ENCODE measurements around the gene AIF1. TPM values are rescaled to one million over a fixed set of nuclear protein-coding genes. Genes with fewer than 3 reads are reported as not detected.

AIF1 gene
- polyA plus RNA-seq, 12 donors = 12.8 to 39.9 (median 18.8) TPM; not detected in 1

- no peak for DNase-seq
These were observed 24.0 kb downstream of the AIF1 start for GRCh38 chr6:31639043-31639442.

- no peak for DNase-seq
These were observed 24.4 kb downstream of the AIF1 start for GRCh38 chr6:31639449-31639861.

GRCh38 chr6:31640612-31641011, 25.6 kb downstream of the AIF1 start:
- no peak for DNase-seq

- no peak for DNase-seq
These were observed 26.3 kb downstream of the AIF1 start for GRCh38 chr6:31641370-31641769.

- DNase-seq = no peak
These were observed 27.9 kb downstream of the AIF1 start for GRCh38 chr6:31642798-31643570.

GRCh38 chr6:31643818-31644454, 28.9 kb downstream of the AIF1 start:
- no peak for DNase-seq

- DNase-seq = no peak
These were observed 30.3 kb downstream of the AIF1 start for GRCh38 chr6:31645325-31645724.

- no peak for DNase-seq
These were observed 36.7 kb downstream of the AIF1 start for GRCh38 chr6:31651602-31652191.

- DNase-seq = no peak
These were observed 38.1 kb downstream of the AIF1 start for GRCh38 chr6:31652925-31653724.

GRCh38 chr6:31654574-31655348, 39.7 kb downstream of the AIF1 start:
- DNase-seq = no peak

- DNase-seq = no peak
These were observed 40.6 kb downstream of the AIF1 start, which contains the start of gene APOM for GRCh38 chr6:31655349-31656237. APOM (plus strand) TSS chr6:31655894; CDS start chr6:31655967, 73 bp downstream.

GRCh38 chr6:31657406-31658157, 42.5 kb downstream of the AIF1 start:
- DNase-seq = no peak

- DNase-seq = no peak
These were observed 43.2 kb downstream of the AIF1 start for GRCh38 chr6:31658158-31658688.

GRCh38 chr6:31658983-31659648, 44.1 kb downstream of the AIF1 start:
- no peak for DNase-seq

GRCh38 chr6:31659649-31660380, 44.8 kb downstream of the AIF1 start:
- no peak for DNase-seq

- DNase-seq = peak; percentile 86
These were observed 45.6 kb downstream of the AIF1 start, which contains the start of gene C6orf47 for GRCh38 chr6:31660381-31661261. C6orf47 (minus strand) TSS chr6:31660778; CDS start chr6:31659947, 831 bp downstream.
